Activated T-helper 2 cell treated with anti-CD3 and anti-CD28 coated beads, Interferon-gamma antibody, Interleukin-2, Interleukin-4, amounts not matched to agents 10 μg/mL and 5 μg/mL and 100 μg/mL, durations not matched to agents 14 hours and 24 hours and 36 hours (primary cell): Measurements from ENCODE around the gene ADARB1. TPM values are rescaled to one million over a fixed set of nuclear protein-coding genes. Genes with fewer than 3 reads are reported as not detected.

Experiments
- DNase-seq: peaks from one replicate; pipeline ENCODE4 v3.0.0; 2021; ENCODE audit warnings: low spot score
- H3K27ac Mint-ChIP-seq: one replicate; pipeline ENCODE4 v1.8.0; 2021; ENCODE audit warnings: mixed read lengths
- H3K27me3 Mint-ChIP-seq: one replicate; pipeline ENCODE4 v1.8.0; 2021; ENCODE audit warnings: low read depth, mixed read lengths
- H3K36me3 Mint-ChIP-seq: one replicate; pipeline ENCODE4 v1.8.0; 2021; ENCODE audit warnings: low read depth, mixed read lengths
- H3K4me1 Mint-ChIP-seq: one replicate; pipeline ENCODE4 v1.8.0; 2021; ENCODE audit warnings: low read depth, mixed read lengths
- H3K4me3 Mint-ChIP-seq: one replicate; pipeline ENCODE4 v1.8.0; 2021; ENCODE audit warnings: low read depth, mild to moderate bottlenecking, moderate library complexity, mixed read lengths
- H3K9me3 Mint-ChIP-seq: one replicate; pipeline ENCODE4 v1.8.0; 2021; ENCODE audit warnings: mixed read lengths
- intact Hi-C: fragments of 100-400 bp; cut with micrococcal nuclease; formaldehyde crosslinking; loops from one replicate; pipeline ENCODE4 v1.15.1; 2023
- total RNA-seq: library from RNA; stranded (reverse); gene quantifications from 2 replicates; pipeline ENCODE4 v1.2.3, GENCODE V29; 2022

ADARB1 gene
- total RNA-seq, 1 donor from 2014 or later: 25.8 TPM

DNA sequence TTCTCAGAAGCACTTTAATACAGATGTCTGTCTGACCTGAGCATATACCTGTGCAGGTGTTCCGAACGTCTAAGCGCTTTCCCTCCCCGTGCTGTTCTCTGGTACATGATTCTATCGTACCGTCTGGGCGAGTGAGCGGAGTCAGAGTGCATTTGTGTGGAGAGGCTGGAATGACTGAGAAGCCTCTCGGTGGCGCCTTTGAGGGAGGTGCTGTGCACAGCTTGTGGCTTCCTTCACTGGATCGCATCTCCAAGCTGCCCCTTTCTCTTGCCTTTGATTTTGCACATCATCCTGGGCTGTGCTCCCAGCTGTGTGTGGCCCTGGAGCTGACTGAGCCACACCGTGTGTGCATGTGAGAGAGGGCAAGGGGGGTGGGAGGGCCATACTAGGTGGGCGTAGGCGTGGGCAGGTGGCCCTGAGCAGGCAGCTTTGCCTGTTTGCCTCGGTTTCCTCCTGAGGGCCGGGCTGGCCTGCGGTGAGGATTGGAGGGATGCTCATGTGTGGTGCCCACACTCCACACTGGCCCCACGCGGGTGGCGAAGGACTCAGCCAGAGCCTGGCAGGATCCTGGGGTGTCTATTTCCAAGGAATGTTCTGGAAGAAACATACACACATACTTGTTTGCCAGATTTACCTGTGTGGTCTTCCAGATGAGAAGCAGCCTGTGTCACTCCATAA, 105.3 kb downstream of the ADARB1 start:
- H3K9me3 Mint-ChIP-seq: no peaks in the 10 kb centered on the region
- DNase-seq: no peak
- H3K36me3 Mint-ChIP-seq: peaks cover 44% of the 10 kb centered on the region
- no peaks in the 10 kb centered on the region for H3K27me3 Mint-ChIP-seq
- no peaks in the 10 kb centered on the region for H3K4me1 Mint-ChIP-seq
- intact Hi-C loops: no loop called here
- no peak overlapping the region for H3K27ac Mint-ChIP-seq
- no peak overlapping the region for H3K4me3 Mint-ChIP-seq

DNA sequence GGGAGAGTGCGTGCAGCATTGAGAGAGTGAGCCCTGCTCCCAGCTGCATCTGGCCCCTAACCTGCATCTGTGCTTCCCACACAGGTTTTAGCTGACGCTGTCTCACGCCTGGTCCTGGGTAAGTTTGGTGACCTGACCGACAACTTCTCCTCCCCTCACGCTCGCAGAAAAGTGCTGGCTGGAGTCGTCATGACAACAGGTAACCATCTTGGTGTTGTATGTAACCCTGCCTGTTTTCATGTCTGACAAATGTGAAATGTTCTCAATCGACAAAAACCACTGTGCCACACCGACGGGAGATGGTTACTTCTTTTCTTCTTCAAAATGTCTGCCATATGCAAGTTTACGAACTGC, 105.8 kb downstream of the ADARB1 start:
- Mint-ChIP-seq H3K36me3 (peaks cover 50% of the 10 kb centered on the region), H3K9me3 (no peaks in the 10 kb centered on the region), H3K27me3 (no peaks in the 10 kb centered on the region), H3K4me1 (no peaks in the 10 kb centered on the region), H3K4me3 (no peak overlapping the region), H3K27ac (no peak overlapping the region)
- DNase-seq: no peak
- intact Hi-C loops: no loop called here

DNA sequence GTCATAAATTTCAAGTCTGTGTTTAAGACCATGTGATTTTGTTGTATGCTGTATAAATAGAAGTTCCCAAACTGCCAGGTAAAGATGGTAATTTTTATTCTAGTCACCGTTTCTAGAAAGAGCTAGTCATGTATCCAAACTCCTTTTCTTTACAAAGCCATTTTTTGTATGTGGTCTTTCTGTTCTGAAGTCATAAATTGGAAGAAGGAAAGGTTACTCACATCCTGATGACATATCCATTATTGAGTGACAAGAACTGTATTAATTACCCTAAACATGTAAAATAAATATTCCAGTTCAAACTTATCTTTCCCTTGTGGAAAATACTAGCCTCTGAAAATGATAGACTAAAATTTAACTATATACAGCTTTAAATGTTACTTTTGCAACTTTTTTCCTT, 108.6 kb downstream of the ADARB1 start:
- no peak for DNase-seq
- Mint-ChIP-seq H3K9me3 (peaks cover 23% of the 10 kb centered on the region), H3K4me3 (no peak overlapping the region), H3K27me3 (no peaks in the 10 kb centered on the region), H3K4me1 (no peaks in the 10 kb centered on the region), H3K27ac (no peak overlapping the region), H3K36me3 (peaks cover 63% of the 10 kb centered on the region)
- intact Hi-C loops: no loop called here

DNA sequence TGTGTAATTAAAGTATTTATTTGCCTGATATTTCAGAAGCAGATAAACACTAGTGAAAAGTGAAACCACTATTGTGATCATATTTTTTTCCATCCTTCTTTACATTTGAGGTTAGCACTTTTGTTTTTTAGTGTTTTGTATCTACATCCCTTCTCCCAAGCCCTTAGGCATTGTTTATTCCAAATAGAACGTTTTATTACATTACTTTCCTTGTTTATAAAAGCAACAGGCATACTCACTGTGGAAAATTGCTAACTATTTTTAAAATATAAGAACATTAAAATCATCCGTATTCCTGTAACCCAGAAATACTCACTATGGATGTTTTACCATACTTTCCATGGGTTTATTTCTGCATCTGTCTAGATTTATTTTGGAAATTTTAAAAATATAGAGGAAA, 109.5 kb downstream of the ADARB1 start:
- peaks cover 31% of the 10 kb centered on the region for H3K9me3 Mint-ChIP-seq
- no peaks in the 10 kb centered on the region for H3K4me1 Mint-ChIP-seq
- no peak for DNase-seq
- intact Hi-C loops: no loop called here
- no peak overlapping the region for H3K4me3 Mint-ChIP-seq
- no peak overlapping the region for H3K27ac Mint-ChIP-seq
- H3K36me3 Mint-ChIP-seq: peaks cover 72% of the 10 kb centered on the region
- no peaks in the 10 kb centered on the region for H3K27me3 Mint-ChIP-seq

DNA sequence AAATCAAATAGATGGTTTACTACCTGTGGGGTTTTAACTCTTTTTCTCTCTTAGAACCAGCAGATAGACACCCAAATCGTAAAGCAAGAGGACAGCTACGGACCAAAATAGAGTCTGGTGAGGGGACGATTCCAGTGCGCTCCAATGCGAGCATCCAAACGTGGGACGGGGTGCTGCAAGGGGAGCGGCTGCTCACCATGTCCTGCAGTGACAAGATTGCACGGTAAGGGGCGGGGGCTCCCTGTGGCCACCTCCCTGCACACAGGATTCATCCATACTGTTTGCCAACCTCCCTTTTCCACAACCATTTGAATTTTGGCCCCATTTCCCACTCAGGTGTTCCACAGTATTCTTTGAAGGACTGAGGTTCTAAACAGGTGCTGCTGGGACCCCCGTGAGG, 110.5 kb downstream of the ADARB1 start:
- no peaks in the 10 kb centered on the region for H3K27me3 Mint-ChIP-seq
- H3K4me3 Mint-ChIP-seq: no peak overlapping the region
- peaks cover 82% of the 10 kb centered on the region for H3K36me3 Mint-ChIP-seq
- no peak for DNase-seq
- peaks cover 41% of the 10 kb centered on the region for H3K9me3 Mint-ChIP-seq
- no peak overlapping the region for H3K27ac Mint-ChIP-seq
- intact Hi-C loops: no loop called here
- no peaks in the 10 kb centered on the region for H3K4me1 Mint-ChIP-seq

DNA sequence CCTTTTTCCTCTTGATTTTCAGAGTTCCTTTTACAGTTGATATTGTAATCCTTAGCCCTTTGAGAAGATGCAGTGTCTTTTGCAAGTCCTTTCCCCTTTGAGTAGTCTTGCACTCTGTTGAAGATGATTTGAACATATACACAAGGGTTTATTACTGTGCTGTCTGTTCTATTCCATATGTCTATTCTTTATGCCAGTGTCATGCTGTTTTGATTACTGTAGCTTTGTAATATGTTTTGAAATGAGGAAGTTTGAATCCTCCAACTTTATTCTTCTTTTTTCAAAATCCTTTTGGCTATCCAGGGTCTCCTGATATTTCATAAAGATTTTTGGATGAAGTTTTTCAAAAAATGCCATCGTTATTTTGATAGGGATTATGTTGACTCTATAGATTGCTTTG, 112.3 kb downstream of the ADARB1 start:
- H3K9me3 Mint-ChIP-seq: peaks cover 54% of the 10 kb centered on the region
- no peak for DNase-seq
- peaks cover 87% of the 10 kb centered on the region for H3K36me3 Mint-ChIP-seq
- H3K27me3 Mint-ChIP-seq: no peaks in the 10 kb centered on the region
- no peaks in the 10 kb centered on the region for H3K4me1 Mint-ChIP-seq
- H3K4me3 Mint-ChIP-seq: no peak overlapping the region
- intact Hi-C loops: no loop called here
- H3K27ac Mint-ChIP-seq: no peak overlapping the region

DNA sequence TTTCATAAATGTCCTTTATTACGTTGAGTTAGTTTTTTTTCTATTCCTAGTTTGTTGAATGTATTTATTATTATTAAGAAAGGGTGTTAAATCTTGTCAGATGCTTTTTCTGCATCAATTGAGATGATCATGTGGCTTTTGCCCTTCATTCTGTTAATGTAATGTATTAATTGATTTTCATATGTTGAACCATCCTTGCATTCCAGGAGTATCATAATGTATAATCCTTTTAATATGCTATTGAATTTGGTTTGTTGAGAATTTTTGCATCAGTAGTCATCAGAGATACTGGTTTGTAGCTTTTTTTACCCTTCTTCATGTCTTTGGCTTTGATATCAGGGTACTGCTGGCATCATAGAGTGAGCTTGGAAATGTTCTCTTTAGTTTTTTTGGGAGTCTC, 113.3 kb downstream of the ADARB1 start:
- no peaks in the 10 kb centered on the region for H3K4me1 Mint-ChIP-seq

DNA sequence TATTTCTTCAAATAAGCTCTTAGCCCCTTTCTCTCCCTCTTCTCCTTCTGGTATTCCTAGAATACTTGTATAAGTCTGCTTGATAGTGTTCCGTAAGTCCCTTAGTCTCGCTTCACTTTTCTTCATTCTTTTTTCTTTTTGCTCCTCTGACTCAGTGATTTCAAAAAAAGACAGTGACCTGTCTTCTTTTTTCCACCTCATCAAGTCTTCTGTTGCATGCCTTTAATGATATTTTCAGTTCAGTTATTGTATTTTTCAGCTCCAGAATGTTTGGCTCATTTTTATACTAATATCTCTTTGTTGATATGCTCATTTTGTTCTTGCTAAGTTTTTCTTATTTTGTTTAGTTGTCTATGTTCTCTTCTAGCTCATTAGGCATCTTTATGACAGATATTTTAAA, 115.6 kb downstream of the ADARB1 start:
- Mint-ChIP-seq H3K27ac (no peak overlapping the region), H3K27me3 (no peaks in the 10 kb centered on the region), H3K9me3 (peaks cover 54% of the 10 kb centered on the region), H3K36me3 (peaks cover 89% of the 10 kb centered on the region), H3K4me1 (no peaks in the 10 kb centered on the region), H3K4me3 (no peak overlapping the region)
- no peak for DNase-seq
- intact Hi-C loops: no loop called here

More for the DNA sequence above, 113.3 kb downstream of the ADARB1 start:
- intact Hi-C loops: no loop called here
- Mint-ChIP-seq H3K4me3 (no peak overlapping the region), H3K9me3 (peaks cover 54% of the 10 kb centered on the region), H3K36me3 (peaks cover 88% of the 10 kb centered on the region), H3K27me3 (no peaks in the 10 kb centered on the region), H3K27ac (no peak overlapping the region)
- DNase-seq: no peak

DNA sequence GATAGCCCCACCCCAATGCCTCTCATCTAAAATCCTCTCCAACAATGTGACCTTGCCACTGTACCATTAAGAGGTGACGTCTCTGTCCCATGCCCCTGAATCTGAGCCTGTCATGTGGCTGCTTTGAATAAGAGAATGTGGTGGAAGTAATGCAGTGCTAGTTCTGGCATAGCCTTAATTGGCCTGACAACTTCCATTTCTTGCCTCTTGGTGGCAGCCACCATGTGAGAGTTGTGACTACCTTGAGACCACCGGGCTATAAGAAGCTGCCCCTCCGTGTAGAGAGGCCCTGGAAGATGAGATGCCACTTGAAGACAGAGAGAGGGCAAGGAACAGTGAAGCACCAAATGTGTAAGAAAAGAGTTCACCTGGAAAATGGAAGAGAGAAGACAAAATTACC, 118.0 kb downstream of the ADARB1 start:
- H3K36me3 Mint-ChIP-seq: peaks cover 79% of the 10 kb centered on the region

DNA sequence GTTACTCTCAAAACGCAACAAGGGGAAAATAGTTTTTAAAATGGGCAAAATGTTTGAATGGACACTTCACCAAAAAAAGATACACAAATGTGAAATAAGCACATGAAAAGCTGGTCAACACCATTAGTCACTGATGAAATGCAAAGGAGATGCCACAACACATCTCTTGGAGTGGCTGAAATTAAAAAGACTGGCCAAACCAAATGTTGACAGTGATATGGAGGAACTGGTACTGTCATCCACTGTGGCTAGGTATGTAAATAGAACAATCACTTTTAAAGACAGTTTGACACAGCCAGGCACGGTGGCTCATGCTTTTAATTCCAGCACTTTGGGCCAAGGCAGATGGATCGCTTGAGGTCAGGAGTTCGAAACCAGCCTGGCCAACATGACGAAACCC, 122.2 kb downstream of the ADARB1 start:
- Mint-ChIP-seq H3K4me1 (peaks cover 3% of the 10 kb centered on the region), H3K36me3 (peaks cover 43% of the 10 kb centered on the region), H3K4me3 (no peak overlapping the region), H3K9me3 (no peaks in the 10 kb centered on the region), H3K27me3 (no peaks in the 10 kb centered on the region), H3K27ac (no peak overlapping the region)
- intact Hi-C loops: no loop called here
- DNase-seq: no peak

More for the DNA sequence above, 118.0 kb downstream of the ADARB1 start:
- H3K9me3 Mint-ChIP-seq: peaks cover 37% of the 10 kb centered on the region
- no peak for DNase-seq
- H3K4me1 Mint-ChIP-seq: no peaks in the 10 kb centered on the region
- no peaks in the 10 kb centered on the region for H3K27me3 Mint-ChIP-seq
- intact Hi-C loops: no loop called here
- H3K27ac Mint-ChIP-seq: no peak overlapping the region
- no peak overlapping the region for H3K4me3 Mint-ChIP-seq

DNA sequence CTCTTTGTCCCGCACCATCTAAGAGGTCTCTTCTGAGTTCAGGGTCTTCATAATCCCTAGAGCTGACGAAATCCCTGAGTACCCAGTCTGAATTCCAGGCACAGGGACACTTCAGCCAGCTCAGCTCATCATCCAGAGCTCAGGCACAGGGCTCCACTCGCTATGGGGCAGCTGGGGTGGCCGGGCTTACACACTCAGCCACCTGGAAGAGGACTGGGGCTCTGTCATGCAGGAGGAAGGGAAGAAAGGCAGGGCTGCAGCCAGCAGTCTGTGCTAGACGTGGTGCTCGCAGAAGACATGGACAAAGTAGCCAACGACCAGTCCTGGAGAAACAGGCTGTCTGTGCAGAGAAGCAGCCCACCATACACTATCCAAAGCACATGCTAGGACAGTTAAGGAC, 124.8 kb downstream of the ADARB1 start:
- H3K27me3 Mint-ChIP-seq: no peaks in the 10 kb centered on the region
- H3K36me3 Mint-ChIP-seq: peaks cover 30% of the 10 kb centered on the region
- H3K4me3 Mint-ChIP-seq: no peak overlapping the region
- H3K27ac Mint-ChIP-seq: no peak overlapping the region
- H3K4me1 Mint-ChIP-seq: peaks cover 7% of the 10 kb centered on the region
- DNase-seq: no peak
- no peaks in the 10 kb centered on the region for H3K9me3 Mint-ChIP-seq
- intact Hi-C loops: no loop called here

DNA sequence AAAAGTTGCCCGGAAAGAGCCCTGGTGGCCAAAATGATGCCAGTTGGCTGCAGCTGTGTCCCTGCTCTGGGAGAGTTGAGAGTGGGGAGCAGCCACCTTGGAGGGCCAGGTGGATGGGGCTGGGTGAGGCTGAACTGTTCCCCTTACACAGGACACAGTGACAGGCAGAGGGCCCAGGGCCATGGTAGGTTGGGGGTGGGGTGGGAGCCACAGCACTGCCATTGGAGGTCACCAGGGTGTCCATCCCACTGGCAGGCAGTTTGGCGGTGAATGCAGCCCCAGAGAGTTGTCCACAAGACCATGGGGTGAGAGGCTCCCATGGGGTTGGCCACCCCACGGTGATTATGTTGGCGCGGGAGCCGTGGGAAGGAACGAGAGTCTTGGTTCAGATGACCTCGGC, 125.7 kb downstream of the ADARB1 start:
- Mint-ChIP-seq H3K27ac (no peak overlapping the region), H3K36me3 (peaks cover 35% of the 10 kb centered on the region), H3K4me1 (peaks cover 7% of the 10 kb centered on the region)

DNA sequence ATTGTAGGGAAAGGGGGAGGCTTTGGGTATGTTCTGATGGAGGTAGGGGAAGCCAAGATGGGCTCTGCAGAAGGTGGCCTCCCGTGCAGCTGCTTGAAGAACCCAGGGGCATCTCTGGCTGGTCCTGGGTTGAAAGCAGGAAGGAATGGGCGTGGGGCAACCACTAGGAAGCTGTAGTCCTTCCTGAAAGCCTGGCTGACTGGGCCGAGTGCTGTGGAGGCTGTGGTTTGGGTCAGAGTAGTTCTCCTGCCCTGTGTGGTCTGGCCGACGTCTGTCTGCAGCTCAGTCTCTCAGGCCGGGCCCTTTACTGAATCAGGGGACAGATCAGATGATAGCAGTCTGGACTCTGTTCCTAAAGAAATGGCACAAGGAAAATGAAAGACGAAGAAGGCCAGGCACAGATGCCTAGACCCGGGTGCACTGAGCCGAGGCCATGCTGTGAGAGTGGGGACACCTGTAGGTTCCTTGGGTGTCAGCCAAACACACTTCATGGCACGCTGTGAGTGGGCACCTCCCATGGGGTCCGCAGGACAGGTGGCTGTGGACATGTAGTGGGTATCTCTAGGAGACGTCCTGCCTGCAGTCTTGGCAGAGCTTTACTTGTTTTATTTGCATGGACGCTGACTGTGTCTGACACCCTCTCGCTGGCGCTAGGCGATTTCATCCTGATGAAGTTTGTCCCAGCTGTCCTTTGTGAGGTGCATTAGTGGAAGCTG, 126.4 kb downstream of the ADARB1 start:
- Mint-ChIP-seq H3K4me3 (no peak overlapping the region), H3K4me1 (peaks cover 7% of the 10 kb centered on the region), H3K27me3 (no peaks in the 10 kb centered on the region), H3K27ac (no peak overlapping the region), H3K36me3 (peaks cover 33% of the 10 kb centered on the region), H3K9me3 (no peaks in the 10 kb centered on the region)
- no peak for DNase-seq
- intact Hi-C loops: no loop called here

More for the DNA sequence above, 125.7 kb downstream of the ADARB1 start:
- no peaks in the 10 kb centered on the region for H3K27me3 Mint-ChIP-seq
- DNase-seq: no peak
- no peak overlapping the region for H3K4me3 Mint-ChIP-seq
- intact Hi-C loops: no loop called here
- H3K9me3 Mint-ChIP-seq: no peaks in the 10 kb centered on the region
